CD4-positive, alpha-beta T cell (primary cell): ENCODE measurements around the gene ARHGAP42. TPM values are rescaled to one million over a fixed set of nuclear protein-coding genes. Genes with fewer than 3 reads are reported as not detected.

Source experiments
- ATAC-seq: fragments of 200-7000 bp; cut with Tn5 transposase; one replicate; pipeline ENCODE4 v1.10.0; 2022; ENCODE audit warnings: mild to moderate bottlenecking; ENCODE audit not compliant: poor library complexity
- CTCF ChIA-PET: fragments of 350-600 bp; sonication (Branson Sonifier 250); formaldehyde crosslinking; loops from one replicate; lab custom pipeline; 2021; ENCODE audit warnings: antibody characterized with exemption, inconsistent platforms; lab: Charles Lee
- POLR2A ChIA-PET: fragments of 350-600 bp; sonication (Branson Sonifier 250); formaldehyde crosslinking; loops from one replicate; lab custom pipeline; 2021; ENCODE audit warnings: antibody characterized with exemption, inconsistent platforms; lab: Charles Lee
- DNase-seq, 14 experiments: peaks; one replicate each; pipeline ENCODE4 v3.0.0-alpha.2; 2013 to 2020; ENCODE audit warnings: mixed read lengths in 2 of 14
- H3K27ac ChIP-seq, 2 donors: one replicate each; pipeline versions ENCODE4 v1.5.1 to v1.7.0; 2013; ENCODE audit warnings: low read length in 2 of 2, low read depth in 1 of 2, mild to moderate bottlenecking in 1 of 2
- H3K27me3 ChIP-seq, 2 experiments: 1 replicate in 1 of 2; 2 replicates in 1 of 2; pipeline versions ENCODE4 v1.6.1 to v1.7.0; 2013; ENCODE audit warnings: low read length in 2 of 2, control low read depth in 1 of 2, mild to moderate bottlenecking in 1 of 2, moderate library complexity in 1 of 2; ENCODE audit not compliant: insufficient read depth in 2 of 2, control insufficient read depth in 1 of 2
- H3K36me3 ChIP-seq: one replicate; pipeline ENCODE4 v1.6.1; 2013; ENCODE audit warnings: low read length, control low read depth; ENCODE audit not compliant: insufficient read depth
- H3K4me1 ChIP-seq: one replicate; pipeline ENCODE4 v1.6.1; 2013; ENCODE audit warnings: low read length, control low read depth; ENCODE audit not compliant: insufficient read depth
- H3K4me3 ChIP-seq: one replicate; pipeline ENCODE4 v1.5.1; 2013; ENCODE audit warnings: mild to moderate bottlenecking, low read length, moderate library complexity
- H3K9me3 ChIP-seq, 2 experiments: 1 replicate in 1 of 2; 2 replicates in 1 of 2; pipeline versions ENCODE4 v1.6.1 to v1.7.0; 2013; ENCODE audit warnings: low read length in 2 of 2, mild to moderate bottlenecking in 2 of 2, control low read depth in 1 of 2, moderate library complexity in 1 of 2; ENCODE audit not compliant: control insufficient read depth in 1 of 2, insufficient read depth in 1 of 2
- H3K27ac Mint-ChIP-seq: one replicate; pipeline ENCODE4 v1.8.0; 2020; ENCODE audit warnings: mixed read lengths
- H3K27me3 Mint-ChIP-seq: one replicate; pipeline ENCODE4 v1.8.0; 2021; ENCODE audit warnings: mixed read lengths
- H3K36me3 Mint-ChIP-seq: one replicate; pipeline ENCODE4 v1.8.0; 2021; ENCODE audit warnings: low read depth, mixed read lengths
- H3K4me1 Mint-ChIP-seq: one replicate; pipeline ENCODE4 v1.8.0; 2021; ENCODE audit warnings: low read depth, mixed read lengths
- H3K4me3 Mint-ChIP-seq: one replicate; pipeline ENCODE4 v1.8.0; 2020; ENCODE audit warnings: mild to moderate bottlenecking, mixed read lengths
- H3K9me3 Mint-ChIP-seq: one replicate; pipeline ENCODE4 v1.8.0; 2020; ENCODE audit warnings: mixed read lengths
- intact Hi-C, 2 experiments: fragments of 100-400 bp; cut with DNase I in 1 of 2; cut with micrococcal nuclease in 1 of 2; formaldehyde crosslinking; loops; one replicate each; pipeline versions ENCODE4 v1.15.1 to v1.9.0; 2023 to 2025; cut with DNase I, micrococcal nuclease
- total RNA-seq, 174 experiments: library from RNA in 2 of 174; stranded (reverse) in 2 of 174; gene quantifications; one replicate each; pipeline ENCODE4 v1.2.3 and lab custom pipeline; 2021 to 2026
- TF ChIP-seq, protein P1 (sequence below): fragments of 200-600 bp; IDR thresholded peaks from one replicate; pipeline ENCODE4 v1.8.0; 2022; ENCODE audit warnings: antibody characterized with exemption, mild to moderate bottlenecking

Gene ARHGAP42
- total RNA-seq, 2 experiments from 2014 or later, result not detected

DNA sequence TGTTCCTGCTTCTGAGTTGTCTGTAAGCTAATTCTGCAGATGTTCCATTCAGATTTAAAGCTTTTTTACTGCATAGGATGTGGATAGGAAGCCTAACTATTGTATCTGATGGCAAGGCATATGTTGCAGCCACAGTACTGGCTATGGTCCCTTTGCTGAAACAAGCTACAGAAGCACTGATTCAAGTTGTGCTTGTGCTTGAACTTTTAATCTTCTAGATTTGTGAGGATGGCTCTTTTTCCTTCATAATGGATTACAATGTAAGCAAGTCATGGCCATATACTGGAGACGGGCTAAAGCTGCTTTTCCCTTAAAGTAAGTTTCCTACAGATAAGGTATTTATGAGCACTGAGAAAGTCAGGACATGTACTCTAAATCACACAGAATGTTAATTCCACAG is 303.8 kb downstream of the ARHGAP42 start:
- CTCF ChIA-PET, result no interaction called here
- POLR2A ChIA-PET, result no interaction called here
- TF ChIP-seq, protein P1, sequence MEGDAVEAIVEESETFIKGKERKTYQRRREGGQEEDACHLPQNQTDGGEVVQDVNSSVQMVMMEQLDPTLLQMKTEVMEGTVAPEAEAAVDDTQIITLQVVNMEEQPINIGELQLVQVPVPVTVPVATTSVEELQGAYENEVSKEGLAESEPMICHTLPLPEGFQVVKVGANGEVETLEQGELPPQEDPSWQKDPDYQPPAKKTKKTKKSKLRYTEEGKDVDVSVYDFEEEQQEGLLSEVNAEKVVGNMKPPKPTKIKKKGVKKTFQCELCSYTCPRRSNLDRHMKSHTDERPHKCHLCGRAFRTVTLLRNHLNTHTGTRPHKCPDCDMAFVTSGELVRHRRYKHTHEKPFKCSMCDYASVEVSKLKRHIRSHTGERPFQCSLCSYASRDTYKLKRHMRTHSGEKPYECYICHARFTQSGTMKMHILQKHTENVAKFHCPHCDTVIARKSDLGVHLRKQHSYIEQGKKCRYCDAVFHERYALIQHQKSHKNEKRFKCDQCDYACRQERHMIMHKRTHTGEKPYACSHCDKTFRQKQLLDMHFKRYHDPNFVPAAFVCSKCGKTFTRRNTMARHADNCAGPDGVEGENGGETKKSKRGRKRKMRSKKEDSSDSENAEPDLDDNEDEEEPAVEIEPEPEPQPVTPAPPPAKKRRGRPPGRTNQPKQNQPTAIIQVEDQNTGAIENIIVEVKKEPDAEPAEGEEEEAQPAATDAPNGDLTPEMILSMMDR, result no peak
- Histone ChIP-seq H3K4me1 (no peaks in the 10 kb centered on the region), H3K4me3 (no peak overlapping the region), H3K36me3 (no peaks in the 10 kb centered on the region), H3K27me3 (no peaks in the 10 kb centered on the region), H3K27ac (no peak overlapping the region), H3K9me3 (no peaks in the 10 kb centered on the region)
- Mint-ChIP-seq H3K4me1 (no peaks in the 10 kb centered on the region), H3K27ac (no peak overlapping the region), H3K4me3 (no peak overlapping the region), H3K9me3 (no peaks in the 10 kb centered on the region), H3K27me3 (no peaks in the 10 kb centered on the region), H3K36me3 (no peaks in the 10 kb centered on the region)
- intact Hi-C loops, result no loop called here
- ATAC-seq (no peak), DNase-seq (no peak)

DNA sequence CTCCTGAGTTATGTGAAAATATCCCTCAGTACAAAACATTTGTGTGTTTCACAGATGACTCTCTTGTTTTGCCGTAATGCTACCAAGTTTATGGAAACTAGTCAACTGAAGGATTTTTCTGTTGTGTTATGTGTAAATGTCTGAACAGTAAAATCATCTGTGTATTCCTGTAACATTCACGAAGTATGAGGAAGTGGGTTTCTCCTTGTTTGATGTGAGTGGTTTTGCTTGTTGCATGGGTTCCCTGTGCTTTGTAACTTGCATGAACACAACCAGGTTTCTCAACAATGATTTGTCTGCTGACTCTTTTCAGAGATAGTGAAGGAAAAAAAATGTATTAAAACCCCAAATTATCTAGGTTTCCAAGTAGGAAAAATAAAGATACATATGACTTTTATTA is 304.5 kb downstream of the ARHGAP42 start:
- TF ChIP-seq, protein P1, result no peak
- no peaks in the 10 kb centered on the region for H3K27me3 Mint-ChIP-seq

DNA sequence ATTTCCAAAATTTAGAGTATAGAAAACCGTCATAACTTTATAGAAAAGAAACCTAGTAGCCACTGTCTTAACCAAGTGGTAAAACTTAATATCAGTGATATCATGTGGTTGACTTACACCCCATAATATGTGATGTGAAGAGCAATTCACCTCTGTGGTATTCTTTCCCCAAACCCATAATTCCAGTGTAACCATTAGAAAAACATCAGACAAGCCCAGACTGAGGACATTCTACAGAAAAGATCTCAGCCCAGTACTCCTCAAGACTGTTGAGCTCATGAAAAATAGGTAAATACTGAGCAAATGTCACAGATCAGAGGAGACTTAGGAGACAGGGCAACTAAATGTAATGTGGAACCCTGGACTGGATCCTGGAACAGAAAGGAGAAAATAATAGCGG is 307.9 kb downstream of the ARHGAP42 start:
- DNase-seq (no peak), ATAC-seq (no peak)
- Histone ChIP-seq H3K36me3 (no peaks in the 10 kb centered on the region), H3K27ac (no peak overlapping the region), H3K9me3 (peaks cover 0 to 4% of the 10 kb centered on the region in 2 experiments), H3K4me1 (no peaks in the 10 kb centered on the region), H3K4me3 (no peak overlapping the region), H3K27me3 (no peaks in the 10 kb centered on the region)
- no peaks in the 10 kb centered on the region for H3K9me3 Mint-ChIP-seq
- H3K4me3 Mint-ChIP-seq, result no peak overlapping the region
- ChIA-PET POLR2A (no interaction called here), CTCF (no interaction called here)
- H3K27me3 Mint-ChIP-seq, result no peaks in the 10 kb centered on the region
- H3K36me3 Mint-ChIP-seq, result no peaks in the 10 kb centered on the region
- no peaks in the 10 kb centered on the region for H3K4me1 Mint-ChIP-seq
- intact Hi-C loops, result no loop called here
- TF ChIP-seq, protein P1, result no peak
- no peak overlapping the region for H3K27ac Mint-ChIP-seq

More for the DNA sequence above, 304.5 kb downstream of the ARHGAP42 start:
- ChIA-PET POLR2A (no interaction called here), CTCF (no interaction called here)
- Mint-ChIP-seq H3K4me3 (no peak overlapping the region), H3K4me1 (no peaks in the 10 kb centered on the region), H3K9me3 (no peaks in the 10 kb centered on the region), H3K36me3 (no peaks in the 10 kb centered on the region), H3K27ac (no peak overlapping the region)
- intact Hi-C loops, result no loop called here
- no peak overlapping the region for H3K4me3 ChIP-seq
- no peak for DNase-seq
- ATAC-seq, result no peak
- H3K27ac ChIP-seq, result no peak overlapping the region
- no peaks in the 10 kb centered on the region for H3K4me1 ChIP-seq
- no peaks in the 10 kb centered on the region for H3K36me3 ChIP-seq
- H3K27me3 ChIP-seq, result no peaks in the 10 kb centered on the region
- H3K9me3 ChIP-seq, result no peaks in the 10 kb centered on the region
